CD14-positive monocyte (primary cell): Measurements from ENCODE around the gene ECSIT. TPM values are rescaled to one million over a fixed set of nuclear protein-coding genes. Genes with fewer than 3 reads are reported as not detected.

ENCODE experiments used
- DNase-seq, 3 donors: peaks; one replicate each; pipeline ENCODE4 v3.0.0-alpha.2; 2011 to 2022
- H2AFZ ChIP-seq: 2 replicates; pipeline ENCODE4 v1.6.0; 2012; ENCODE audit warnings: mild to moderate bottlenecking, low read depth, low read length, inconsistent platforms; ENCODE audit not compliant: insufficient read depth, poor library complexity, severe bottlenecking
- H3K27ac ChIP-seq, 2 donors: 1 replicate in 1 of 2; 2 replicates in 1 of 2; pipeline ENCODE4 v1.5.1; 2012 to 2013; ENCODE audit warnings: low read length in 2 of 2, control low read depth in 1 of 2, inconsistent platforms in 1 of 2, low read depth in 1 of 2, mild to moderate bottlenecking in 1 of 2
- H3K27me3 ChIP-seq, 2 donors: one replicate each; pipeline versions ENCODE4 v1.6.0 to v1.6.1; 2011 to 2013; ENCODE audit warnings: low read length in 2 of 2; ENCODE audit not compliant: control insufficient read depth in 2 of 2, insufficient read depth in 2 of 2
- H3K36me3 ChIP-seq, 2 donors: replicated peaks in 1 of 2; 1 replicate in 1 of 2; 2 replicates in 1 of 2; pipeline versions ENCODE4 v1.5.1 to v1.6.1; 2012 to 2013; ENCODE audit warnings: low read length in 2 of 2, control low read depth in 1 of 2, inconsistent platforms in 1 of 2, mild to moderate bottlenecking in 1 of 2; ENCODE audit not compliant: insufficient read depth in 2 of 2, control insufficient read depth in 1 of 2
- H3K4me1 ChIP-seq, 2 donors: 1 replicate in 1 of 2; 2 replicates in 1 of 2; pipeline versions ENCODE4 v1.5.1 to v1.6.1; 2012 to 2013; ENCODE audit warnings: low read length in 2 of 2, control low read depth in 1 of 2, inconsistent platforms in 1 of 2, mild to moderate bottlenecking in 1 of 2, moderate library complexity in 1 of 2; ENCODE audit not compliant: insufficient read depth in 2 of 2, control insufficient read depth in 1 of 2
- H3K4me2 ChIP-seq: replicated peaks from 2 replicates; pipeline ENCODE3; 2012; ENCODE audit warnings: low read length, moderate library complexity, mild to moderate bottlenecking; ENCODE audit not compliant: poor library complexity, severe bottlenecking; ENCODE audit errors: extremely low read depth
- H3K4me3 ChIP-seq, 3 experiments: fragments of 200-600 bp in 1 of 3; sonication (generic) in 1 of 3; replicated peaks in 1 of 3; 1 replicate in 2 of 3; 2 replicates in 1 of 3; pipeline ENCODE4 v1.5.1; 2011 to 2013; ENCODE audit warnings: low read length in 3 of 3, mild to moderate bottlenecking in 3 of 3, control low read depth in 2 of 3, low read depth in 2 of 3, inconsistent platforms in 1 of 3, moderate library complexity in 1 of 3
- H3K79me2 ChIP-seq: 2 replicates; pipeline ENCODE4 v1.6.0; 2012; ENCODE audit warnings: mild to moderate bottlenecking, control low read depth, inconsistent platforms, low read length, moderate library complexity; ENCODE audit not compliant: insufficient read depth
- H3K9ac ChIP-seq: 2 replicates; pipeline ENCODE4 v1.6.0; 2017; ENCODE audit warnings: low read length, mild to moderate bottlenecking; ENCODE audit not compliant: insufficient read depth, poor library complexity, severe bottlenecking
- H3K9me3 ChIP-seq, 2 donors: replicated peaks in 1 of 2; 1 replicate in 1 of 2; 2 replicates in 1 of 2; pipeline versions ENCODE4 v1.5.1 to v1.6.1; 2012 to 2013; ENCODE audit warnings: low read length in 2 of 2, control low read depth in 1 of 2; ENCODE audit not compliant: control insufficient read depth in 1 of 2, insufficient read depth in 1 of 2
- H4K20me1 ChIP-seq: 2 replicates; pipeline ENCODE4 v1.6.0; 2012; ENCODE audit warnings: mild to moderate bottlenecking, low read length, control low read depth, moderate library complexity; ENCODE audit not compliant: insufficient read depth
- H3K27ac Mint-ChIP-seq, 7 donors: one replicate each; pipeline ENCODE4 v1.8.0; 2020; ENCODE audit warnings: mild to moderate bottlenecking in 7 of 7, mixed read lengths in 7 of 7, moderate library complexity in 6 of 7, inconsistent platforms in 2 of 7
- H3K27me3 Mint-ChIP-seq, 3 donors: one replicate each; pipeline ENCODE4 v1.8.0; 2021 to 2022; ENCODE audit warnings: low read depth in 3 of 3, mild to moderate bottlenecking in 3 of 3, mixed read lengths in 3 of 3, moderate library complexity in 3 of 3, inconsistent platforms in 1 of 3
- H3K36me3 Mint-ChIP-seq, 2 donors: one replicate each; pipeline ENCODE4 v1.8.0; 2020; ENCODE audit warnings: mixed read lengths in 2 of 2, inconsistent platforms in 1 of 2, mild to moderate bottlenecking in 1 of 2
- H3K4me1 Mint-ChIP-seq: one replicate; pipeline ENCODE4 v1.8.0; 2020; ENCODE audit warnings: mild to moderate bottlenecking, mixed read lengths
- H3K4me3 Mint-ChIP-seq, 2 donors: one replicate each; pipeline ENCODE4 v1.8.0; 2020; ENCODE audit warnings: mild to moderate bottlenecking in 2 of 2, mixed read lengths in 2 of 2, moderate library complexity in 1 of 2
- H3K9me3 Mint-ChIP-seq, 7 donors: one replicate each; pipeline ENCODE4 v1.8.0; 2020 to 2022; ENCODE audit warnings: mixed read lengths in 7 of 7, mild to moderate bottlenecking in 6 of 7, moderate library complexity in 6 of 7, inconsistent platforms in 2 of 7
- CTCF ChIP-seq: fragments of 200-600 bp; IDR thresholded peaks from one replicate; pipeline ENCODE4 v1.8.0; 2022; ENCODE audit warnings: antibody characterized with exemption, mild to moderate bottlenecking
- WGBS: methylation state at CpG from one replicate; pipeline ENCODE4 v1.1.5; 2013; ENCODE audit warnings: missing lambda C conversion rate; ENCODE audit not compliant: insufficient coverage; 5-methylcytosine and 5-hydroxymethylcytosine counted together
- intact Hi-C, 2 donors: fragments of 100-400 bp; cut with micrococcal nuclease; formaldehyde crosslinking; loops; one replicate each; pipeline versions ENCODE4 v1.15.0 to v1.15.1; 2023
- polyA plus RNA-seq, 3 donors: library from polyadenylated mRNA; depleted of rRNA in 1 of 3; unstranded in 2 of 3; stranded (reverse) in 1 of 3; fragments of 300-500 nt in 2 of 3; fragments of >200 nt in 1 of 3; fragmentation: Illumina TruSeq in 2 of 3; gene quantifications; 1 replicate in 2 of 3; 2 replicates in 1 of 3; pipeline ENCODE4 v1.2.3, GENCODE V29; 2012 to 2021

ECSIT gene
- polyA plus RNA-seq, 3 donors: 26.4 to 31.6 (median 28.3) TPM

- 81% methylated on average over 8 of the region's 12 CpGs for WGBS
- DNase-seq: no peak
Measured at GRCh38 chr19:11463391-11463790, 65.5 kb downstream of the ECSIT start.

GRCh38 chr19:11461453-11461852 is 67.5 kb downstream of the ECSIT start:
- intact Hi-C loops: no loop called here
- Histone ChIP-seq H3K27ac (no peak overlapping the region), H3K9ac (no peak overlapping the region), H4K20me1 (no peaks in the 10 kb centered on the region), H3K4me3 (no peak overlapping the region), H3K36me3 (no peaks in the 10 kb centered on the region), H3K79me2 (no peaks in the 10 kb centered on the region), H3K27me3 (no peaks in the 10 kb centered on the region), H3K4me1 (no peaks in the 10 kb centered on the region), H3K4me2 (no peak overlapping the region), H2AFZ (no peak overlapping the region), H3K9me3 (no peaks in the 10 kb centered on the region)
- peaks cover 1 to 13% (median 5%) of the 10 kb centered on the region in 3 donors for H3K27me3 Mint-ChIP-seq
- H3K4me1 Mint-ChIP-seq: no peaks in the 10 kb centered on the region
- H3K36me3 Mint-ChIP-seq: no peaks in the 10 kb centered on the region
- DNase-seq: no peak
- H3K27ac Mint-ChIP-seq: no peak overlapping the region
- H3K4me3 Mint-ChIP-seq: no peak overlapping the region
- TF ChIP-seq CTCF: no peak
- peaks cover 0 to 9% (median 0%) of the 10 kb centered on the region in 7 donors for H3K9me3 Mint-ChIP-seq
- no CpG with 5 or more reads among the region's 2 CpGs for WGBS

More at GRCh38 chr19:11463391-11463790, 65.5 kb downstream of the ECSIT start:
- TF ChIP-seq CTCF: no peak
- Histone ChIP-seq H3K9ac (no peak overlapping the region), H3K79me2 (no peaks in the 10 kb centered on the region), H2AFZ (no peak overlapping the region), H3K4me1 (no peaks in the 10 kb centered on the region), H3K4me2 (no peak overlapping the region), H3K9me3 (no peaks in the 10 kb centered on the region), H3K36me3 (no peaks in the 10 kb centered on the region), H4K20me1 (no peaks in the 10 kb centered on the region), H3K4me3 (no peak overlapping the region), H3K27ac (no peak overlapping the region), H3K27me3 (no peaks in the 10 kb centered on the region)
- H3K4me1 Mint-ChIP-seq: no peaks in the 10 kb centered on the region
- peaks cover 2 to 11% (median 6%) of the 10 kb centered on the region in 3 donors for H3K27me3 Mint-ChIP-seq
- no peak overlapping the region for H3K4me3 Mint-ChIP-seq
- H3K9me3 Mint-ChIP-seq: peaks cover 0 to 5% (median 0%) of the 10 kb centered on the region in 7 donors
- H3K36me3 Mint-ChIP-seq: no peaks in the 10 kb centered on the region
- H3K27ac Mint-ChIP-seq: peak overlapping the region in 1 of 7 donors; percentile 26
- intact Hi-C loops: no loop called here
